Stimulated activated CD4-positive, alpha-beta T cell treated with anti-CD3 and anti-CD28 coated beads, Interleukin-1b, Interleukin-23, amount 100 ng/mL, for 24 hours (primary cell): ENCODE data around the gene BCAR3.
"Not testable (repeated sequence)": the region's sequence is repeated elsewhere in the genome, so short reads cannot be mapped to it uniquely, and the experiment has no call there.

ENCODE experiments used
- DNase-seq, 4 experiments: peaks; one replicate each; pipeline ENCODE4 v3.0.0-alpha.2; 2020; ENCODE audit warnings: low read depth in 4 of 4, low spot score in 1 of 4

The BCAR3 gene

GRCh38 chr1:93598861-93599439 is 82.7 kb downstream of the BCAR3 start:
- DNase-seq, result no peak

DNA sequence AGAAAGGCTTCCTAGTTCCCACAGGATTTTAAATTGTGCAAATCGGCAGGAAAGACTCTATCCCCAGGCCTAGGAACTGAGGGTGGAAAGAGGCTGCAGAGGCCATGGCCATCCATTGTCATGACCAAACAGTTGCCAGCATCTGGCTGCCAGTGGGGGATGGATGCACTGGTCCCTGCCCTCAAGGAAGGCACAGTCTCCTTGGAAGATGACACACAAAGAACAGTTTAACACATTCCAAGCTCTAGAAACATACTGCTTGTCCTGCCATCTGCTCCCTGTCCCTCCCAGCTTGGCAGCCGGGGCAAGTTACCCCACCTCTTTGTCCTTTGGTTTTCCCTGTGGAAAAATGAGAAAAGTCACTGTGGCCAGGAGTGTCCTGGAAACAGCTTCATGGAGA is 83.2 kb downstream of the BCAR3 start:
- no peak for DNase-seq

GRCh38 chr1:93597709-93598108 is 83.9 kb downstream of the BCAR3 start:
- no peak for DNase-seq

GRCh38 chr1:93596329-93597089 is 85.1 kb downstream of the BCAR3 start:
- no peak for DNase-seq

GRCh38 chr1:93595743-93596142 is 85.9 kb downstream of the BCAR3 start:
- DNase-seq, result no peak

DNA sequence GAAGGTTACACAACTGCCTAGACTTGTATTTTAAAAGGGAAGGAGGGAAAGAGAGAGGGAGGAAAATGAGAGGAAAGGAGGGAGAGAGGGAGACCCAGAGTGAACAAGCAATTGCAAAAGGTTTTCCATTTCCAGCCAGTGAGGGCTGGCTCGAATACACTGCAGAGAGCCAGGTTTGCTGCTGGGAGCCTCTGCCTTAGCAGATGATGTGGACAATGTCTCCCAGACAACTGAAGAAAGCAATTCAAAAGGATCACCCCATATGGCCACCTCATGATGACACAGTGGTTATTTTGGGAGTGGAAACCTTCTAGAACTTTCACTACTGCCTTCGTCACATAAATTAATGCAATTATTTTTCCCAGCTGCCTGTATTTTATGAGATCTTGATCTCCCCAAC is 86.4 kb downstream of the BCAR3 start:
- no peak for DNase-seq

GRCh38 chr1:93594603-93594880 is 87.1 kb downstream of the BCAR3 start:
- DNase-seq, result no peak

DNA sequence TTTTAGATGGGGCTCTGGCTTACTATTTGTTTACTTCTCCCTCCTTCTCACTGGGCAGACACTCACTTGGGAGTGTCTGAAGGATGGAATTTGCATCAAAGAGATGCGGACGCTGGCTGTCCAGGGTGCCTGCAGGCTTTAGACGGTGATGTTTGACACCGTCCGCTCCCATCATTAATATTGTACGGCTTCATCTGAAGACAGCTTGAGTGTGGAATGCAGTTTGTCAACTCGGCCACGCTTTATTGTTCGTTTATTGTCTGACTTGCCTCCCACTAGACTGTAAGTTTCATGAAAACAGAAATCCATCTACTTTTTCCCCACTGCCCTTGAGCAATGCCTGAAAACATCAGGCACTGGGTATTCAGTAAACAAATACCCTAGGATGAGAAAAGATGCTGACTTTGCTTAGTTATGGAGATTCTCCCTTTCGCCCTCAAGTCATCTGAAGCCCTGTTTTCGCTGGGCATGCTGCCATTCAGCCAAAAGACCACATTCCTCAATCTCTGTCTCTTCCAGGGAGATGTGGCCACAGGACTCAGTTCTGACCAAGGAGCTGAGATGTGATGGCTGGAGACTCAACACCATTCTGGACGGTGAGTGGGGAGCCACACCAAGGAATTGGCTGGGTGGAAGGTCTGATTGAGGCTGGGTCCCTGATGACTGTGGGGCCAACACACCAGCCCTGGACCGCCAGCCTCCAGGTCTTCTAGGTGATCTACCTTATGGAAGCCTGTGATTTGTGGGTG is 87.6 kb downstream of the BCAR3 start:
- no peak for DNase-seq

DNA sequence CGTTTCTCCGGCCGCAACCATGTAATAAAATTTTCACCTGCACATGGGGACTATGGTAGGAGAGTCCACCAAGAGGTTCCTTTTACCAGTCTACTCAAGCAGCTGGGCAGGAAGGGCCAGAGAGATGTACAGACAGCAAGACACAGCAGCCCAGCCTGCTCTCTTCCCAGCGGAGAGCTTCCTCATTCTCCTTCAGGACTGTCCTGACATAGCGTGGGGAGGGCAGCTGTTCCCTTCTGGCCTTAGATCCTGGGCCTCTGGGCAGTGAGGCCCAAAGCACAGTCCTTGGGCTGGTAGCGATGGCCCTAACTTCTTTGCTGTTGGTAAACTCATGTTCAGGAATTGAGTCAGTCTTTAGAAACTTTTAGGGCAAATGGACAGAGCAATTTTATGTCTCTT is 89.1 kb downstream of the BCAR3 start:
- DNase-seq, result no peak

DNA sequence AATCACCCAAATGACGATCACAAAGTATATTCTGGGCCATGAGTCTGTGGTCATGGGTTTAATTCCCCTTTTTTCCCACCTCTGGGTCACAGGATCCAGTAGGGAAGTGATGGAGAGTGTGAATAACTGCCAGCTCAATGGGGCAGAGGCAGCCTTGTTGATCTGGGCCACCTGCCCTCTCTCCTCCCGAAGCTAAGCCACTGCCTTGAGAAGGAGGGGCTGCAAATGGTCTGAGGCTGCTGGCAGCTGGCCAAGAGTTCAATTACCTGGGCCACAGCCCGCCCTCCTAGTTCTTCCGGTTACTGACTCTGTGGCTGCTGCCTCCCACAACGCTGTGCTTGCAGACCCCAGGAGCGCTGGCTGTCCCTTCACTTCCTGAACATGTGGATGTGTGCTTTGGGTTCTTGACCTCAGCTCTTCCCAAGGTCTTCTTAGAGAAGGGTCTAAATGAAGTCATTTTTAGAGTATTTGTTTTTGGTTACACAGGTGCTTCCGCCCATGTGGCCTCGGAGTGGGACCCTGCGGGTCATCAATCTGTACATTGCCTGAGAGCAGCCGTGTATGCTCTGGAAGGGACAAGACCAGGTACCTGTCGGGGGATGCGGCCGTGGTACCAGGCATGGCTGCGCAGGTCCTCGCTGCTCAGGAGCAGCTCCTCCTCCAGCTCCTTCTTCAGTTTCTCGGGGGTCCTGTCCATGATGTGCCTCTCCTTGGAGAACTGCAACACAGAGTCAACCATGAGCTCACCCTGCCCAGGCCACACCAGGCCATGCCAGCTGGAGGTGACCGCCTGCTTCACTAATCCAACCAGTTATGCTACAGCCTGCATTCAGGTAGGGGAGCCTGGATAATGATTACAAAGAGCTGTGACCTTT is 89.7 kb downstream of the BCAR3 start:
- no peak for DNase-seq

DNA sequence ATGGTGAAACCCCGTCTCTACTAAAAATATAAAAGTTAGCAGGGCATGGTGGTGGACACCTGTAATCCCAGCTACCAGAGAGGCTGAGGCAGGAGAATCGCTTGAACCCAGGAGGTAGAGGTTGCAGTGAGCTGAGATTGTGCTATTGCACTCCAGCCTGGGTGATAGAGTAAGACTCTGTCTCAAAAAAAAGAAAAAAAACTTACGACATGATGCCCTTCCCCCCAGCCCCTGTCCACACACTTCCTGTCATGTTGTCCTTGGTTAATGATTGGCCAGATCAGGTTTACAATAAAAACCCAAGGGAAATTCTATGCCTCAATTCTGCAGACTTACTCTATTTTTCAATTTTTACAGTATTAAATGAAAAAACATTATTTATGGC is 90.4 kb downstream of the BCAR3 start:
- not testable (repeated sequence) for DNase-seq

- DNase-seq, result no peak
Observed at GRCh38 chr1:93588955-93589354, 92.7 kb downstream of the BCAR3 start.

- no peak for DNase-seq
Observed at GRCh38 chr1:93588206-93588605, 93.4 kb downstream of the BCAR3 start.

- no peak for DNase-seq
Observed at GRCh38 chr1:93587354-93587753, 94.3 kb downstream of the BCAR3 start.

- DNase-seq, result no peak
Observed at GRCh38 chr1:93585059-93585966, 96.3 kb downstream of the BCAR3 start.

GRCh38 chr1:93584261-93585003 is 97.2 kb downstream of the BCAR3 start:
- DNase-seq, result no peak

- no peak for DNase-seq
Observed at GRCh38 chr1:93581917-93582850, 99.5 kb downstream of the BCAR3 start.

GRCh38 chr1:93579891-93580290 is 101.7 kb downstream of the BCAR3 start:
- no peak for DNase-seq
